IMR-90 (cell line): ENCODE measurements around the gene SKA3. TPM values are rescaled to one million over a fixed set of nuclear protein-coding genes. Genes with fewer than 3 reads are reported as not detected.

Source experiments
- ATAC-seq: fragments of 200-7000 bp; cut with Tn5 transposase; 2 replicates; pipeline ENCODE4 v1.9.1; 2020; ENCODE audit warnings: low read depth, mild to moderate bottlenecking, moderate library complexity
- BruUV-seq: library from RNA; stranded (reverse); fragments of 400-500 nt; replicated peaks from 2 replicates; lab custom pipeline; 2021; lab: Mats Ljungman, UMichigan
- CTCF ChIA-PET: fragments of 300-600 bp; formaldehyde crosslinking; extraction: SDS; loops from one replicate; lab custom pipeline; 2021; ENCODE audit warnings: antibody characterized with exemption; lab: Yijun Ruan, JAX
- POLR2A ChIA-PET: fragments of 300-600 bp; sonication (Branson Sonifier 250); formaldehyde crosslinking; loops from one replicate; lab custom pipeline; 2022; ENCODE audit warnings: antibody characterized with exemption; ENCODE audit not compliant: unreplicated experiment; lab: Charles Lee
- DNase-seq: peaks from one replicate; pipeline ENCODE4 v3.0.0; 2013
- H2AFZ ChIP-seq: replicated peaks from 2 replicates; pipeline ENCODE3; 2013; ENCODE audit warnings: low read length, mild to moderate bottlenecking; ENCODE audit not compliant: poor library complexity
- H2AK5ac ChIP-seq: 2 replicates; pipeline ENCODE4 v1.6.1; 2013; ENCODE audit warnings: low read depth, low read length, inconsistent platforms
- H2AK9ac ChIP-seq: replicated peaks from 2 replicates; pipeline ENCODE3; 2013; ENCODE audit warnings: mild to moderate bottlenecking, low read depth, low read length, moderate library complexity; ENCODE audit not compliant: poor library complexity
- H2BK120ac ChIP-seq: 2 replicates; pipeline ENCODE4 v1.6.1; 2013; ENCODE audit warnings: low read depth, low read length, inconsistent platforms
- H2BK15ac ChIP-seq: 3 replicates; pipeline ENCODE4 v1.6.1; 2013; ENCODE audit warnings: low read depth, low read length, inconsistent platforms
- H2BK20ac ChIP-seq: 2 replicates; pipeline ENCODE4 v1.6.1; 2013; ENCODE audit warnings: low read depth, mild to moderate bottlenecking, inconsistent platforms, low read length, moderate library complexity
- H2BK5ac ChIP-seq: 2 replicates; pipeline ENCODE4 v1.6.1; 2013; ENCODE audit warnings: mild to moderate bottlenecking, low read depth, low read length, inconsistent platforms; ENCODE audit not compliant: poor library complexity, severe bottlenecking
- H3K14ac ChIP-seq: replicated peaks from 2 replicates; pipeline ENCODE4 v1.6.1; 2013; ENCODE audit warnings: low read depth, low read length, inconsistent platforms
- H3K18ac ChIP-seq: 2 replicates; pipeline ENCODE4 v1.6.1; 2013; ENCODE audit warnings: low read depth, low read length, control low read depth
- H3K23ac ChIP-seq: 2 replicates; pipeline ENCODE4 v1.6.1; 2013; ENCODE audit warnings: low read depth, low read length, inconsistent platforms
- H3K27ac ChIP-seq: 2 replicates; pipeline ENCODE4 v1.5.1; 2013; ENCODE audit warnings: mild to moderate bottlenecking, control low read depth, low read length; ENCODE audit not compliant: insufficient read depth
- H3K27me3 ChIP-seq: 2 replicates; pipeline ENCODE4 v1.6.1; 2013; ENCODE audit warnings: low read length; ENCODE audit not compliant: control insufficient read depth, insufficient read depth
- H3K36me3 ChIP-seq: 2 replicates; pipeline ENCODE4 v1.6.1; 2013; ENCODE audit warnings: low read length, mixed read lengths; ENCODE audit not compliant: control insufficient read depth, insufficient read depth
- H3K4ac ChIP-seq: 2 replicates; pipeline ENCODE4 v1.6.1; 2013; ENCODE audit warnings: low read depth, low read length, inconsistent platforms
- H3K4me1 ChIP-seq: 2 replicates; pipeline ENCODE4 v1.6.1; 2013; ENCODE audit warnings: low read length, mixed read lengths; ENCODE audit not compliant: control insufficient read depth, insufficient read depth
- H3K4me2 ChIP-seq: 2 replicates; pipeline ENCODE4 v1.6.1; 2013; ENCODE audit warnings: low read depth, mild to moderate bottlenecking, control low read depth, low read length, moderate library complexity
- H3K4me3 ChIP-seq: 2 replicates; pipeline ENCODE4 v1.5.1; 2013; ENCODE audit warnings: low read depth, mild to moderate bottlenecking, control low read depth, low read length, moderate library complexity; ENCODE audit not compliant: insufficient read depth
- H3K56ac ChIP-seq: 2 replicates; pipeline ENCODE4 v1.6.1; 2013; ENCODE audit warnings: low read length, inconsistent platforms; ENCODE audit not compliant: insufficient read depth; ENCODE audit errors: extremely low read depth
- H3K79me1 ChIP-seq, 2 experiments: 2 replicates each; pipeline ENCODE4 v1.6.1; 2013; ENCODE audit warnings: low read length in 2 of 2, inconsistent platforms in 1 of 2, low read depth in 1 of 2
- H3K9ac ChIP-seq: 2 replicates; pipeline ENCODE4 v1.6.1; 2013; ENCODE audit warnings: low read depth, low read length, control low read depth
- H3K9me1 ChIP-seq: 2 replicates; pipeline ENCODE4 v1.6.1; 2013; ENCODE audit warnings: low read length, inconsistent platforms; ENCODE audit not compliant: insufficient read depth
- H3K9me3 ChIP-seq: 2 replicates; pipeline ENCODE4 v1.6.1; 2013; ENCODE audit warnings: low read length; ENCODE audit not compliant: control insufficient read depth, insufficient read depth
- H4K20me1 ChIP-seq: 2 replicates; pipeline ENCODE4 v1.6.1; 2013; ENCODE audit warnings: low read length, inconsistent platforms; ENCODE audit not compliant: insufficient read depth
- H4K5ac ChIP-seq: 2 replicates; pipeline ENCODE4 v1.6.1; 2013; ENCODE audit warnings: mild to moderate bottlenecking, low read depth, low read length, control low read depth
- H4K8ac ChIP-seq, 2 experiments: 2 replicates each; pipeline ENCODE4 v1.6.1; 2013; ENCODE audit warnings: low read depth in 2 of 2, low read length in 2 of 2, control low read depth in 1 of 2, inconsistent platforms in 1 of 2
- H4K91ac ChIP-seq: 2 replicates; pipeline ENCODE4 v1.6.1; 2013; ENCODE audit warnings: low read depth, low read length, inconsistent platforms; ENCODE audit not compliant: insufficient read depth
- BHLHE40 ChIP-seq: fragments of 150-350 bp; IDR thresholded peaks from 2 replicates; pipeline ENCODE4 v1.6.1; 2016; ENCODE audit warnings: mild to moderate bottlenecking, low read depth, low read length
- CEBPB ChIP-seq: IDR thresholded peaks from 2 replicates; pipeline ENCODE4 v1.6.1; 2012; ENCODE audit warnings: low read depth, low read length, improper control_type of control experiment
- CHD1 ChIP-seq: IDR thresholded peaks from 2 replicates; pipeline ENCODE4 v1.6.1; 2012; ENCODE audit warnings: low read depth, low read length, improper control_type of control experiment
- FOS ChIP-seq: fragments of 150-350 bp; IDR thresholded peaks from 2 replicates; pipeline ENCODE4 v1.6.1; 2016; ENCODE audit warnings: low read depth, low read length
- MAFK ChIP-seq: IDR thresholded peaks from 2 replicates; pipeline ENCODE4 v1.6.1; 2012; ENCODE audit warnings: low read depth, low read length, improper control_type of control experiment
- MAZ ChIP-seq: IDR thresholded peaks from 2 replicates; pipeline ENCODE4 v1.6.1; 2012; ENCODE audit warnings: low read depth, mild to moderate bottlenecking, low read length, improper control_type of control experiment, moderate library complexity, borderline replicate concordance
- MXI1 ChIP-seq: IDR thresholded peaks from 2 replicates; pipeline ENCODE4 v1.6.1; 2012; ENCODE audit warnings: low read depth, mild to moderate bottlenecking, low read length, moderate library complexity, borderline replicate concordance
- NFE2L2 ChIP-seq: fragments of 150-350 bp; IDR thresholded peaks from 2 replicates; pipeline ENCODE4 v1.6.1; 2016; ENCODE audit warnings: low read depth, mild to moderate bottlenecking, low read length
- POLR2A ChIP-seq: IDR thresholded peaks from 2 replicates; pipeline ENCODE4 v1.6.1; 2012; ENCODE audit warnings: mild to moderate bottlenecking, low read depth, low read length
- RAD21 ChIP-seq: IDR thresholded peaks from 2 replicates; pipeline ENCODE4 v1.6.1; 2012; ENCODE audit warnings: low read length, improper control_type of control experiment
- RCOR1 ChIP-seq: IDR thresholded peaks from 2 replicates; pipeline ENCODE4 v1.6.1; 2012; ENCODE audit warnings: mild to moderate bottlenecking, low read length, improper control_type of control experiment; ENCODE audit not compliant: insufficient replicate concordance
- RFX5 ChIP-seq: IDR thresholded peaks from 2 replicates; pipeline ENCODE4 v1.8.0; 2012; ENCODE audit warnings: low read depth, mild to moderate bottlenecking, low read length, moderate library complexity
- SMC3 ChIP-seq: fragments of 150-350 bp; IDR thresholded peaks from 2 replicates; pipeline ENCODE4 v1.6.1; 2016; ENCODE audit warnings: low read depth, mild to moderate bottlenecking, antibody characterized with exemption, low read length, moderate library complexity
- WGBS, 2 experiments: methylation state at CpG; one replicate each; pipeline versions ENCODE4 v1.1.5 to v1.1.7; 2013; ENCODE audit warnings: missing lambda C conversion rate in 2 of 2; ENCODE audit not compliant: insufficient read length in 1 of 2; ENCODE audit errors: extremely low coverage in 2 of 2; 5-methylcytosine and 5-hydroxymethylcytosine counted together
- dilution Hi-C: fragments of 300-500 bp; cut with HindIII; formaldehyde crosslinking; loops from one replicate; pipeline ENCODE4 v1.14.3; 2018; ENCODE audit warnings: low sequenced_read_pairs; ENCODE audit not compliant: unreplicated experiment
- in situ Hi-C: fragments of 300-500 bp; cut with MboI; formaldehyde crosslinking; loops from 3 replicates; pipeline ENCODE4 v1.14.3; 2019; ENCODE audit warnings: low sequenced_read_pairs, inconsistent platforms, mixed read lengths
- intact Hi-C: fragments of 100-400 bp; cut with micrococcal nuclease; formaldehyde crosslinking; loops from 2 replicates; pipeline ENCODE4 v1.10.0; 2022
- polyA plus RNA-seq, 3 experiments: library from polyadenylated mRNA; depleted of rRNA; stranded (reverse); fragments of >200 nt; gene quantifications; 2 replicates each; pipeline ENCODE4 v1.2.3, GENCODE V29; 2012; ENCODE audit warnings: low replicate concordance in 1 of 3
- total RNA-seq: library from RNA; depleted of rRNA; stranded (reverse); fragments of >200 nt; gene quantifications from 2 replicates; pipeline ENCODE4 v1.2.3, GENCODE V29; 2012
- TF ChIP-seq, protein P1 (sequence below): fragments of 150-350 bp; IDR thresholded peaks from 2 replicates; pipeline ENCODE4 v1.6.1; 2017; ENCODE audit warnings: mild to moderate bottlenecking, antibody characterized with exemption, low read length, low read depth
- TF ChIP-seq, protein P2 (sequence below): fragments of 150-350 bp; IDR thresholded peaks from 2 replicates; pipeline ENCODE4 v1.6.1; 2016; ENCODE audit warnings: low read depth, mild to moderate bottlenecking, low read length, moderate library complexity, borderline replicate concordance
- TF ChIP-seq, protein P3 (sequence below): conservative IDR thresholded peaks from 2 replicates; pipeline ENCODE4 v1.5.1; 2012; ENCODE audit warnings: mild to moderate bottlenecking, low read depth, low read length, improper control_type of control experiment

The SKA3 gene
- total and polyA plus RNA-seq, 2 of the 4 experiments (the other 2 are of a cell fraction), result 11.7 to 15.6 TPM

DNA sequence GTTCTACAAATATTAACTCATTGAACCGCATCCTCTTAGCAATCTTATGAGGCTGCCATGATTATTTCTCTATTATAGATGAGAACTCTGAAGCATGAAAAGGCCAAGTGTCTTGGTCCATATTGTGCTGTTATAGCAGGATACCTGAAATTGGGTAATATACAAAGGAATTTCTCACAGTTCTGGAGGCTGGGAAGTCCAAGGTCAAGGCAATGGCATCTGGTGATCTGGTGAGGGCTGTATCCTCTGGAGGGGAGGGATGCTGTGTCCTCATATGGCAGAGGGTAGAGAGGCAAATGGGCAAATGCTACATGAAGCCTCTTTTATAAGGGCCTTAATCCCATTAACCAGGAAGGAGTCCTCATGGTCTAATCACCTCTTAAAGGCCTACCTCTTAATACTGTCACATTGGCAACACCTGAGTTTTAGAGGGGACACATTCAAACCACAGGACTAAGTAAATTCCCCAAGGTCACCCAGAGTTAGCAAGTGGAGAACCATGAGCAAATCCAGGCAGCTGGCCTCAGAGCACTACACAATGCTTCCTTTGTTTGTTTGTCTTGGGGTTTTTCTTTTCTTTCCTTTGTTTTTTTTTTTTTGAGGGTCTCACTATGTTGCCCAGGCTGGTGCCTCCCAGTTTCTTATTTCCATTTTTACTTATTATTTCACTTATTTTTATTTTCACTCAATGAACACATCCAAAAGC, 59.1 kb downstream of the SKA3 start:
- H2AFZ ChIP-seq, result no peak overlapping the region
- no peaks in the 10 kb centered on the region for H3K79me1 ChIP-seq
- H3K27me3 ChIP-seq, result no peaks in the 10 kb centered on the region
- H3K23ac ChIP-seq, result no peak overlapping the region
- no peak overlapping the region for H3K14ac ChIP-seq
- H3K27ac ChIP-seq, result no peak overlapping the region
- BruUV-seq, result no TSS peak
- H2BK15ac ChIP-seq, result no peak overlapping the region
- in situ Hi-C loops (no loop called here), dilution Hi-C loops (no loop called here), intact Hi-C loops (no loop called here)
- H3K9me3 ChIP-seq, result 0 out of 2 replicates have a peak, but pooled peaks cover 2% of the 10 kb centered on the region
- H2BK5ac ChIP-seq, result no peak overlapping the region
- ChIA-PET POLR2A (no interaction called here), CTCF (no interaction called here)
- H3K18ac ChIP-seq, result no peak overlapping the region
- H2BK120ac ChIP-seq, result no peak overlapping the region
- H2AK9ac ChIP-seq, result no peak overlapping the region
- no peaks in the 10 kb centered on the region for H3K36me3 ChIP-seq
- H3K4me1 ChIP-seq, result no peaks in the 10 kb centered on the region
- no peaks in the 10 kb centered on the region for H4K20me1 ChIP-seq
- H3K4me3 ChIP-seq, result no peak overlapping the region
- H2BK20ac ChIP-seq, result no peak overlapping the region
- WGBS, 2 experiments, result no CpG with 5 or more reads among the region's 1 CpG
- ATAC-seq, result no peak
- H4K5ac ChIP-seq, result no peak overlapping the region
- 0 out of 2 replicates have a peak, but pooled peaks cover 3% of the 10 kb centered on the region for H3K9me1 ChIP-seq
- H2AK5ac ChIP-seq, result no peak overlapping the region
- no peak overlapping the region for H3K4me2 ChIP-seq
- TF ChIP-seq MXI1 (no peak), NFE2L2 (no peak), SMC3 (no peak), FOS (no peak), RFX5 (no peak), CEBPB (no peak), MAFK (no peak), RCOR1 (no peak), POLR2A (no peak), RAD21 (no peak), BHLHE40 (no peak), CHD1 (no peak), MAZ (no peak)
- TF ChIP-seq, protein P1, sequence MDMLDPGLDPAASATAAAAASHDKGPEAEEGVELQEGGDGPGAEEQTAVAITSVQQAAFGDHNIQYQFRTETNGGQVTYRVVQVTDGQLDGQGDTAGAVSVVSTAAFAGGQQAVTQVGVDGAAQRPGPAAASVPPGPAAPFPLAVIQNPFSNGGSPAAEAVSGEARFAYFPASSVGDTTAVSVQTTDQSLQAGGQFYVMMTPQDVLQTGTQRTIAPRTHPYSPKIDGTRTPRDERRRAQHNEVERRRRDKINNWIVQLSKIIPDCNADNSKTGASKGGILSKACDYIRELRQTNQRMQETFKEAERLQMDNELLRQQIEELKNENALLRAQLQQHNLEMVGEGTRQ, result no peak
- TF ChIP-seq, protein P2, sequence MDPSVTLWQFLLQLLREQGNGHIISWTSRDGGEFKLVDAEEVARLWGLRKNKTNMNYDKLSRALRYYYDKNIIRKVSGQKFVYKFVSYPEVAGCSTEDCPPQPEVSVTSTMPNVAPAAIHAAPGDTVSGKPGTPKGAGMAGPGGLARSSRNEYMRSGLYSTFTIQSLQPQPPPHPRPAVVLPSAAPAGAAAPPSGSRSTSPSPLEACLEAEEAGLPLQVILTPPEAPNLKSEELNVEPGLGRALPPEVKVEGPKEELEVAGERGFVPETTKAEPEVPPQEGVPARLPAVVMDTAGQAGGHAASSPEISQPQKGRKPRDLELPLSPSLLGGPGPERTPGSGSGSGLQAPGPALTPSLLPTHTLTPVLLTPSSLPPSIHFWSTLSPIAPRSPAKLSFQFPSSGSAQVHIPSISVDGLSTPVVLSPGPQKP, result no peak
- TF ChIP-seq, protein P3, sequence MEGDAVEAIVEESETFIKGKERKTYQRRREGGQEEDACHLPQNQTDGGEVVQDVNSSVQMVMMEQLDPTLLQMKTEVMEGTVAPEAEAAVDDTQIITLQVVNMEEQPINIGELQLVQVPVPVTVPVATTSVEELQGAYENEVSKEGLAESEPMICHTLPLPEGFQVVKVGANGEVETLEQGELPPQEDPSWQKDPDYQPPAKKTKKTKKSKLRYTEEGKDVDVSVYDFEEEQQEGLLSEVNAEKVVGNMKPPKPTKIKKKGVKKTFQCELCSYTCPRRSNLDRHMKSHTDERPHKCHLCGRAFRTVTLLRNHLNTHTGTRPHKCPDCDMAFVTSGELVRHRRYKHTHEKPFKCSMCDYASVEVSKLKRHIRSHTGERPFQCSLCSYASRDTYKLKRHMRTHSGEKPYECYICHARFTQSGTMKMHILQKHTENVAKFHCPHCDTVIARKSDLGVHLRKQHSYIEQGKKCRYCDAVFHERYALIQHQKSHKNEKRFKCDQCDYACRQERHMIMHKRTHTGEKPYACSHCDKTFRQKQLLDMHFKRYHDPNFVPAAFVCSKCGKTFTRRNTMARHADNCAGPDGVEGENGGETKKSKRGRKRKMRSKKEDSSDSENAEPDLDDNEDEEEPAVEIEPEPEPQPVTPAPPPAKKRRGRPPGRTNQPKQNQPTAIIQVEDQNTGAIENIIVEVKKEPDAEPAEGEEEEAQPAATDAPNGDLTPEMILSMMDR, result no peak
- H3K9ac ChIP-seq, result no peak overlapping the region
- H3K56ac ChIP-seq, result no peak overlapping the region
- no peak overlapping the region for H4K8ac ChIP-seq
- no peak overlapping the region for H3K4ac ChIP-seq
- no peak overlapping the region for H4K91ac ChIP-seq
- no peak for DNase-seq
